ENCODE data around the gene TNFAIP1.

Gene TNFAIP1

GRCh38 chr17:28372203-28372944 lies 36.8 kb downstream of the TNFAIP1 start:
- CTCF ChIA-PET: no interaction called here
- TF ChIP-seq HDGF (IDR thresholded peaks at IDR 0.05; ENCODE audit: borderline replicate concordance): no peak
- peak; percentile 50 for TF ChIP-seq L3MBTL2 (conservative IDR thresholded peaks at IDR 0.05)
- DNase-seq (ENCODE audit: extremely low spot score): peak; percentile 21
- POLR2A ChIA-PET: interaction anchor here (0.7 to 6.4 kb wide), 3 partner anchors 15 to 198 kb away, joined by 3 to 64 read pairs (median 3); partner anchors contain the start of gene POLDIP2

- TF ChIP-seq ELF4 (IDR thresholded peaks at IDR 0.05) (no peak), PKNOX1 (IDR thresholded peaks at IDR 0.05) (no peak), FOXM1 (IDR thresholded peaks at IDR 0.05; ENCODE audit: borderline replicate concordance) (no peak), CTBP1 (IDR thresholded peaks at IDR 0.05; ENCODE audit: borderline replicate concordance) (no peak), TARDBP (IDR thresholded peaks at IDR 0.05) (no peak), FOXA1 (IDR thresholded peaks at IDR 0.05) (no peak), LEF1 (IDR thresholded peaks at IDR 0.05; ENCODE audit: borderline replicate concordance) (no peak), SP1 (IDR thresholded peaks at IDR 0.05) (no peak), ARNT (IDR thresholded peaks at IDR 0.05) (no peak), FOXK2 (IDR thresholded peaks at IDR 0.05) (no peak), ZNF384 (IDR thresholded peaks at IDR 0.05) (no peak)
- CTCF ChIA-PET: no interaction called here
- DNase-seq (ENCODE audit: extremely low spot score): no peak
- POLR2A ChIA-PET: interaction anchor here (0.9 to 1.0 kb wide), 2 partner anchors 32 to 34 kb away, joined by 3 read pairs; no protein-coding TSS in a partner anchor
These were observed 37.3 kb downstream of the TNFAIP1 start for GRCh38 chr17:28372945-28373274.

DNA sequence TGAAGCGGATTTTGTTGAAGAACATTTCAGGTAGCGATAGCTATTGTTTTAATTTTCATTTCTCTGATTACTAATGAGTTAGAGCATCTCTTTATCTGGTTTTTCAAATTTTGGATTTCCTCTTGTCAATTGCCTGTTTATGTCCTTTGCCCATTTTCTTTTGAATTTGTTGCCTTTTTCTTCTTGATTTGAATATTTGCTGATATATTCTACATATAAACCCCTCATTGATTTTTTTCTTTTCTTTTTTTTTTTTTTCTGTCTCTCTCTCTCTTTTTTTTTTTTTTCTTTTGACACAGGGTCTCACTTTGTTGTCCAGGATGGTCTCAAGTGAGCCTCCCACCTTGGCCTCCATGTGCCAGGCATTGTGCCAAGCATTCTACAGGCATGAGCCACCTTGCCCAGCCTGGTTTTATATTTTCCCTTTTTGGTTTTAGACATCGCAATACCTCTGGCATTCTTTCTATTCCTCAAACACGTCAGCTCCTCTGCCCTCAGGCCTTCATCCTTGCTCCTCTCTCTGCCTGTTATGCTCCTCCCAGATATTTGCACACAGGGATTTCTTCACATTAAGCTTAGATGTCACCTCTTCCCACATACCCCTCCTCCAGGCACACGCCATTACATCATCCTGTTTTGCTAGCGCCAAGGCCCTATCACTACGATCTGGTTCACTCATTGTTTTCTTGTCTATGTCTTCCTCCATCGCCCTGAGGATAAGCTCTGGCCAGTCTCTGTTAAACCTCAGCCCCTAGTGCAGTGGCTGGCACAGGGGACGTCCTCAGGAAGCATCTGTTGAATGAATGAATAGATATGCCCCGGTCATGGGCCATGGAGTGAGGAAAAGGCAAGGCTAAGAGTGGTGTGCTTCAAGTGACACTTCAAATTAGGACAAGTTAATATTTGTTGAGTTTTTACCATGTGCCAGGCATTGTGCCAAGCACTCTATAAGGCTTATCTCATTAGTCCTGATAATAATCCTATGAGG lies 44.5 kb downstream of the TNFAIP1 start:
- DNase-seq (ENCODE audit: extremely low spot score): no peak
- TF ChIP-seq ARNT (IDR thresholded peaks at IDR 0.05) (no peak), FOXM1 (IDR thresholded peaks at IDR 0.05; ENCODE audit: borderline replicate concordance) (no peak), NFRKB (IDR thresholded peaks at IDR 0.05) (no peak), TARDBP (IDR thresholded peaks at IDR 0.05) (no peak), ZNF384 (IDR thresholded peaks at IDR 0.05) (no peak), HDGF (IDR thresholded peaks at IDR 0.05; ENCODE audit: borderline replicate concordance) (no peak)
- CTCF ChIA-PET: no interaction called here
- POLR2A ChIA-PET: interaction anchor here (1.2 kb wide), 1 partner anchor 23 kb away, joined by 4 read pairs; the partner anchor contains the start of gene POLDIP2

DNA sequence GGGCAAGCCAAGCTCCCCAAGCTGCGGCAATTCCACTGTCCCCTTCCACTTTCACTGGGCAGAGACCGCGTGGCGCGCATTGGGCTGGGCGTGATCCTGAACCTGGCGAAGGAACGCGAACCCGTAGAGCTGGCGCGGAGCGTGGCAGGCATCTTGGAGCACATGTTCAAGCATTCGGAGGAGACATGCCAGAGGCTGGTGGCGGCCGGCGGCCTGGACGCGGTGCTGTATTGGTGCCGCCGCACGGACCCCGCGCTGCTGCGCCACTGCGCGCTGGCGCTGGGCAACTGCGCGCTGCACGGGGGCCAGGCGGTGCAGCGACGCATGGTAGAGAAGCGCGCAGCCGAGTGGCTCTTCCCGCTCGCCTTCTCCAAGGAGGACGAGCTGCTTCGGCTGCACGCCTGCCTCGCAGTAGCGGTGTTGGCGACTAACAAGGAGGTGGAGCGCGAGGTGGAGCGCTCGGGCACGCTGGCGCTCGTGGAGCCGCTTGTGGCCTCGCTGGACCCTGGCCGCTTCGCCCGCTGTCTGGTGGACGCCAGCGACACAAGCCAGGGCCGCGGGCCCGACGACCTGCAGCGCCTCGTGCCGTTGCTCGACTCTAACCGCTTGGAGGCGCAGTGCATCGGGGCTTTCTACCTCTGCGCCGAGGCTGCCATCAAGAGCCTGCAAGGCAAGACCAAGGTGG lies 45.7 kb downstream of the TNFAIP1 start:
- DNase-seq (ENCODE audit: extremely low spot score): no peak
- POLR2A ChIA-PET: no interaction called here
- TF ChIP-seq NFRKB (IDR thresholded peaks at IDR 0.05) (no peak), HDGF (IDR thresholded peaks at IDR 0.05; ENCODE audit: borderline replicate concordance) (no peak), SUZ12 (IDR thresholded peaks at IDR 0.05) (no peak), PKNOX1 (IDR thresholded peaks at IDR 0.05) (no peak), BHLHE40 (IDR thresholded peaks at IDR 0.05; ENCODE audit: borderline replicate concordance) (no peak), FOXK2 (IDR thresholded peaks at IDR 0.05) (no peak), LEF1 (IDR thresholded peaks at IDR 0.05; ENCODE audit: borderline replicate concordance) (no peak), CTBP1 (IDR thresholded peaks at IDR 0.05; ENCODE audit: borderline replicate concordance) (no peak), TARDBP (IDR thresholded peaks at IDR 0.05) (no peak), FOXM1 (IDR thresholded peaks at IDR 0.05; ENCODE audit: borderline replicate concordance) (no peak), ZNF384 (IDR thresholded peaks at IDR 0.05) (no peak), L3MBTL2 (conservative IDR thresholded peaks at IDR 0.05) (no peak), SP1 (IDR thresholded peaks at IDR 0.05) (no peak), ARNT (IDR thresholded peaks at IDR 0.05) (no peak), ELF4 (IDR thresholded peaks at IDR 0.05) (no peak), FOXA1 (IDR thresholded peaks at IDR 0.05) (no peak)
- CTCF ChIA-PET: no interaction called here

GRCh38 chr17:28384281-28385036 lies 48.9 kb downstream of the TNFAIP1 start:
- ChIA-PET POLR2A (no interaction called here), CTCF (interaction anchor here (0.6 kb wide), 1 partner anchor 60 kb away, joined by 3 read pairs; no protein-coding TSS in a partner anchor)
- no peak for DNase-seq (ENCODE audit: extremely low spot score)
- TF ChIP-seq SUZ12 (IDR thresholded peaks at IDR 0.05): no peak
- no peak for TF ChIP-seq PKNOX1 (IDR thresholded peaks at IDR 0.05)
- no peak for TF ChIP-seq SP1 (IDR thresholded peaks at IDR 0.05)
- no peak for TF ChIP-seq FOXK2 (IDR thresholded peaks at IDR 0.05)
- no peak for TF ChIP-seq ARNT (IDR thresholded peaks at IDR 0.05)
- no peak for TF ChIP-seq L3MBTL2 (conservative IDR thresholded peaks at IDR 0.05)
